Sigmoid colon (tissue), 7 donors: ENCODE measurements around the gene PRDM4. TPM values are rescaled to one million over a fixed set of nuclear protein-coding genes. Genes with fewer than 3 reads are reported as not detected.

Experiments
- DNase-seq: peaks from one replicate; pipeline ENCODE4 v3.0.0-alpha.2; 2019
- H3K27ac ChIP-seq, 4 donors: fragments of 200-600 bp; sonication (generic); one replicate each; pipeline ENCODE4 v1.5.1; 2016 to 2019; ENCODE audit warnings: mild to moderate bottlenecking in 1 of 4
- H3K27me3 ChIP-seq, 3 donors: fragments of 200-600 bp; sonication (generic); one replicate each; pipeline ENCODE4 v1.5.1; 2019; ENCODE audit warnings: mild to moderate bottlenecking in 1 of 3
- H3K36me3 ChIP-seq, 4 donors: fragments of 200-600 bp; sonication (generic); one replicate each; pipeline ENCODE4 v1.5.1; 2016 to 2019
- H3K4me1 ChIP-seq, 4 donors: fragments of 200-600 bp; sonication (generic); one replicate each; pipeline ENCODE4 v1.5.1; 2017 to 2019
- H3K4me3 ChIP-seq, 4 donors: fragments of 200-600 bp; sonication (generic); one replicate each; pipeline ENCODE4 v1.5.1; 2017 to 2019; ENCODE audit warnings: mild to moderate bottlenecking in 2 of 4, moderate library complexity in 1 of 4
- H3K9me3 ChIP-seq, 4 donors: fragments of 200-600 bp in 3 of 4; sonication (generic) in 3 of 4; one replicate each; pipeline versions ENCODE4 v1.5.1 to v1.6.1; 2013 to 2019
- CTCF ChIP-seq, 4 experiments: fragments of 450-650 bp in 3 of 4; fragments of 200-600 bp in 1 of 4; IDR thresholded peaks; one replicate each; pipeline ENCODE4 v1.5.1; 2016 to 2019; ENCODE audit warnings: antibody characterized with exemption in 4 of 4, mild to moderate bottlenecking in 3 of 4, moderate library complexity in 2 of 4
- EP300 ChIP-seq, 4 donors: sonication (generic); formaldehyde crosslinking; IDR thresholded peaks; one replicate each; pipeline ENCODE4 v1.6.1; 2017; ENCODE audit warnings: antibody characterized with exemption in 4 of 4
- POLR2A ChIP-seq, 2 donors: fragments of 450-650 bp; IDR thresholded peaks; one replicate each; pipeline ENCODE4 v1.6.1; 2016; ENCODE audit warnings: antibody characterized with exemption in 2 of 2, mild to moderate bottlenecking in 2 of 2, moderate library complexity in 2 of 2
- POLR2AphosphoS5 ChIP-seq, 4 donors: sonication (generic); formaldehyde crosslinking; IDR thresholded peaks; one replicate each; pipeline ENCODE4 v1.6.1; 2017; ENCODE audit warnings: antibody characterized with exemption in 4 of 4
- WGBS, 2 donors: extraction: QIAGEN DNeasy Blood & Tissue Kit; methylation state at CpG; one replicate each; pipeline ENCODE4 v1.1.7; 2013; 5-methylcytosine and 5-hydroxymethylcytosine counted together
- intact Hi-C: fragments of 100-400 bp; cut with DNase I; formaldehyde crosslinking; loops from one replicate; pipeline ENCODE4 v1.15.1; 2023
- polyA plus RNA-seq, 3 donors: library from polyadenylated mRNA; stranded (reverse); fragments of 200-250 nt; gene quantifications; one replicate each; pipeline ENCODE4 v1.2.3, GENCODE V29; 2013
- total RNA-seq, 4 donors: library from RNA; depleted of rRNA; stranded (reverse); fragments of >200 nt; gene quantifications; one replicate each; pipeline ENCODE4 v1.1.0, GENCODE V29; 2016
- donor health status: healthy with polysubstance abuse.
- donor health status: Bipolar disorder and iron deficiency.
- donor health status: healthy.

The PRDM4 gene
- total and polyA plus RNA-seq, 7 donors: 15.6 to 25.7 (median 19.7) TPM

- peaks cover 0 to 34% (median 25%) of the 10 kb centered on the region in 4 donors for H3K4me1 ChIP-seq
- WGBS, 2 donors: 6 to 34% methylated on average over 3 of the region's 3 CpGs
- H3K27me3 ChIP-seq: no peaks in the 10 kb centered on the region
- intact Hi-C loops: no loop called here
- H3K4me3 ChIP-seq: peak overlapping the region in 2 of 4 donors; percentile 84 to 94
- peaks cover 4 to 38% (median 19%) of the 10 kb centered on the region in 4 donors for H3K36me3 ChIP-seq
- H3K27ac ChIP-seq: peak overlapping the region in 1 of 4 donors; percentile 76
- no peaks in the 10 kb centered on the region for H3K9me3 ChIP-seq
- TF ChIP-seq POLR2AphosphoS5 (IDR thresholded peaks at IDR 0.05) (no peak), CTCF (IDR thresholded peaks at IDR 0.05) (no peak), EP300 (IDR thresholded peaks at IDR 0.05) (no peak), POLR2A (IDR thresholded peaks at IDR 0.05) (no peak)
- DNase-seq: no peak
Measured at GRCh38 chr12:107759410-107759809, 1.5 kb downstream of the PRDM4 start.

GRCh38 chr12:107749083-107749482 lies 11.9 kb downstream of the PRDM4 start:
- TF ChIP-seq CTCF (IDR thresholded peaks at IDR 0.05) (no peak), EP300 (IDR thresholded peaks at IDR 0.05) (no peak), POLR2AphosphoS5 (IDR thresholded peaks at IDR 0.05) (no peak), POLR2A (IDR thresholded peaks at IDR 0.05) (no peak)
- Histone ChIP-seq H3K36me3 (peaks cover 21 to 94% (median 44%) of the 10 kb centered on the region in 4 donors), H3K9me3 (no peaks in the 10 kb centered on the region), H3K4me1 (peaks cover 0 to 3% (median 0%) of the 10 kb centered on the region in 4 donors), H3K27ac (no peak overlapping the region), H3K27me3 (no peaks in the 10 kb centered on the region), H3K4me3 (no peak overlapping the region)
- DNase-seq: no peak
- WGBS, 2 donors: 92 to 94% methylated on average over 1 of the region's 1 CpG
- intact Hi-C loops: no loop called here

GRCh38 chr12:107748472-107748871 lies 12.5 kb downstream of the PRDM4 start:
- intact Hi-C loops: no loop called here
- Histone ChIP-seq H3K4me3 (no peak overlapping the region), H3K4me1 (peaks cover 0 to 3% (median 0%) of the 10 kb centered on the region in 4 donors), H3K9me3 (no peaks in the 10 kb centered on the region), H3K36me3 (peaks cover 21 to 94% (median 47%) of the 10 kb centered on the region in 4 donors), H3K27ac (no peak overlapping the region), H3K27me3 (no peaks in the 10 kb centered on the region)
- TF ChIP-seq CTCF (IDR thresholded peaks at IDR 0.05): no peak
- TF ChIP-seq EP300 (IDR thresholded peaks at IDR 0.05): no peak
- TF ChIP-seq POLR2AphosphoS5 (IDR thresholded peaks at IDR 0.05): no peak
- TF ChIP-seq POLR2A (IDR thresholded peaks at IDR 0.05): no peak
- WGBS, 2 donors: 80 to 84% methylated on average over 6 of the region's 6 CpGs
- DNase-seq: no peak

GRCh38 chr12:107736914-107737313 lies 24.0 kb downstream of the PRDM4 start:
- no peaks in the 10 kb centered on the region for H3K9me3 ChIP-seq
- H3K4me1 ChIP-seq: no peaks in the 10 kb centered on the region
- intact Hi-C loops: loop anchor here (5.0 kb wide), 1 partner anchor 40 kb away; no protein-coding TSS in a partner anchor
- peaks cover 17 to 97% (median 70%) of the 10 kb centered on the region in 4 donors for H3K36me3 ChIP-seq
- no peaks in the 10 kb centered on the region for H3K27me3 ChIP-seq
- H3K4me3 ChIP-seq: no peak overlapping the region
- DNase-seq: no peak
- H3K27ac ChIP-seq: no peak overlapping the region
- no peak for TF ChIP-seq EP300 (IDR thresholded peaks at IDR 0.05)
- no peak for TF ChIP-seq POLR2A (IDR thresholded peaks at IDR 0.05)
- no peak for TF ChIP-seq POLR2AphosphoS5 (IDR thresholded peaks at IDR 0.05)
- no peak for TF ChIP-seq CTCF (IDR thresholded peaks at IDR 0.05)
- 69 to 89% methylated on average over 4 of the region's 4 CpGs for WGBS, 2 donors

GRCh38 chr12:107735763-107736162 lies 25.2 kb downstream of the PRDM4 start:
- Histone ChIP-seq H3K27ac (no peak overlapping the region), H3K4me3 (no peak overlapping the region), H3K27me3 (no peaks in the 10 kb centered on the region), H3K4me1 (no peaks in the 10 kb centered on the region), H3K36me3 (peaks cover 13 to 86% (median 61%) of the 10 kb centered on the region in 4 donors), H3K9me3 (no peaks in the 10 kb centered on the region)
- intact Hi-C loops: loop anchor here (5.0 kb wide), 1 partner anchor 38 kb away; no protein-coding TSS in a partner anchor
- whole genome bisulfite sequencing, 2 donors: 86 to 89% methylated on average over 2 of the region's 2 CpGs
- DNase-seq: no peak
- no peak for TF ChIP-seq CTCF (IDR thresholded peaks at IDR 0.05)
- no peak for TF ChIP-seq POLR2A (IDR thresholded peaks at IDR 0.05)
- no peak for TF ChIP-seq EP300 (IDR thresholded peaks at IDR 0.05)
- TF ChIP-seq POLR2AphosphoS5 (IDR thresholded peaks at IDR 0.05): no peak
